Stimulated activated CD4-positive, alpha-beta T cell treated with anti-CD3 and anti-CD28 coated beads, Interleukin-15, amount 100 ng/mL, for 48 hours (primary cell): Measurements from ENCODE around the gene SETBP1.

Experiments used
- DNase-seq, 2 donors: peaks; one replicate each; pipeline ENCODE4 v3.0.0-alpha.2; 2020; ENCODE audit warnings: low read depth in 2 of 2

The SETBP1 gene

DNA sequence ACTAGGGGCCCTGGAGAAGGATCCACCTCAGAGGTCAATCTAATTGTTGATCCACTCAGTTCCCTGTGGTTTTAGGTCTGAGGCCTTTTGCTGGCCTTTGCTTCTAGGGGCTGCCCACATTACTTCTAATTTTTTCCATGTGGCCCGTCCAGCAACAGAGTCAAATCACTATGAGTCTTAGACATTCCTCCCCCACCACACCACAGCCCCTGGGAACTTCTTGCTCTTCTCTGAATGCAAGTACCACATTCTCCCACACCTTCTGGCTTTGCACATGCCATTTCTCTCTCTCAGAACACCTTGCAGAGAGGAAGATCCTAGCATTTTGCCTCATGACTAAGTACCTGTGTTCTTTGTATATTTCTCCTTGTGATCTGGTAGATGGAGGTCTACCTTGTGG, 286.9 kb downstream of the SETBP1 start:
- no peak for DNase-seq

DNA sequence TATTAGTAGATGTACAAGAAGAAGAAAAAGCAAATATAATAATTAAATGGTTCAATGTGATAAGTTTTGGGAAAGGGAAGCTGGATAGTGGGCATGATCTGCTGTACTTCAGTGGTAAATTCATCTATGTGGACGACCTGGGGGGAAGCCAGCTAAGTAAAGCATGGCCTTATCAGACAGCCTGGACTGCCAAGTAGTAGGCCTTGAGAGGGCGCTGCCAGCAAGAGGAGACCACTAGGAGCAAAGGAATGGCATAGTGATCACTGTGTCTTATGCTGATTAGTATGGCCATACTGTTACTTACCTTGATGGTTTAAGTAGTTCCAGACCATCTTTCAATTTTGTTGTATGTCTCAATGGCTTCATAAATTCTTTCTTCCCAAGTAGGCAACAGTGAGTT, 287.6 kb downstream of the SETBP1 start:
- no peak for DNase-seq

DNA sequence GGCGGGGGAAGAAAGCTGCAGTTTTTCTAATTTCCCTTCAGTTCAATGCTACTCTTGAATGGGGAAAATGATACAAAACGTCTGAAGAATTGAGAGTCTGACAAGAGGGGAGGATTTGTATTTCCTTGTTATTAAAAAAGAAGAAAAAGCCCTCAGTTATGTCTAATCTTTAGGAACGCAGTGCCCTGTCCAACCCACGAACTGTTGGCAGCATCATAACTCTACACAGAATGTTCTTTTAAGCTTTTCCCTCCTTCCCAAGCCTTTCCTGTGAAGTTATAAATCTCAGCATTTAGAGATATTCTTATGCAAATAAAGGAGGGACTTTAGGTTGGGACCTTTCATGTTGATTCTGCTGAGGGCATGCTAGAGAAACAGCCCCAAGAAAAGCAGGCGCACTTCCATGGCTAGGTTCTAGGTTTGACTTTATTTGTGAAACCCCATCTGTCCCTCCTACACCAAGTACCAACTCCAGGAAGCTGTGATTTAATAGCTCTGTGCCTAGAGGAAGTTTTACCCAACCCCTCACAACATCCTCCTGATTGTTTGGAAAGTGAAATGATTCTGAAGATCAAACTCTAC, 288.6 kb downstream of the SETBP1 start:
- no peak for DNase-seq

DNA sequence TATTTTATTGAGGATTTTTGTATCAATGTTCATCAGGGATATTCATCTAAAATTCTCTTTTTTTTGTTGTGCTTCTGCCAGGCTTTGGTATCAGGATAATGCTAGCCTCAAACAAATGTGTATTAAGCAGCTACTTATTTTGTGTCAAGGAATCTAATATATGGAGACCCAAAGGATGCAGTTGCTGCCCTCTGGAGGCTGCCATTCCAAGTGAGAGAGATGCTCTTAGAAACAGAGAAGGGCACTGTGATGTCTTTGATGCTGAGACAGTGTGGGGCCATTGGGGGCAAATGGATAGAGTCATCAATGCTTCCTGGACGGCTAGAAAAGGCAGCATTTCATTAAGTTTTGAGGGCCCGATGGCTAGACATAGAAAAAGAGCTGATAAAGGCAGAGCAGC, 292.6 kb downstream of the SETBP1 start:
- peak in 1 of 2 donors; percentile 1 for DNase-seq

DNA sequence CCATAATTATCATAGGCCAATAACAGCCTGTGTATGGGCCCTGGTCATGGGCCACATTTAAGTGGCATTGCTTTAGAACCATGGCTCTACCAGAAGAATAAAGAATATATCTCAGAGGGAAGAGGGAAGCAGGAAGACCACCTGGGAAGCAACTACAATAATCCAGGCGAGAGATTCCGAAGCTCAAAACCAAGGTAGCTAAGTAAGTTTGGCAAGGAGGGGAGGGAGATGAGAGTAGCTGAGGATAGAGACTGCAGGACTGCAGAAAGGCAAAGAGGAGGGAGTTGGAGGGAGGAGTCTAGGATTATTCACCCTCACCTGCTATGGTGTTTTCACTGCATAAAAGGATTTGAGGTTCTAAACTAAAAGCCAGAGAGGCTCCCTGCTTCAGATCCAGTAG, 293.5 kb downstream of the SETBP1 start:
- DNase-seq, result no peak

DNA sequence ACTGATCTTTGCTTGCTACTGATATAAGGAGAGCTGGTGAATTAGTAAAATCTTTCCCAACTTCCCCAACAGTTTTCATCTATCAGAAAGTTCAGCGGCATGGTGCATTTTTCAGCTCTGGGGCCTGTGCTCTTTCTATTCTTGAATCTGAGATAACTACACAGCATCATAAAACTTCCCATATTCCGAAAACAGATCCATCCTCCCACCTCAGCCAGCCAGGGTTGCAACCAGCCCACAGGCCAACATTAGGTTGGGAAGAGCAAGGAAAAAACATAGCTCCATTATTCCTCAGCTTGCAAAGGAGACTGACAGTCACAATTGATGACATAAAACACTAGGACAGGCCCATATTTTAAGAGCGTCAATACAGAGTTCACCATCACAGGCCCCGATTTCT, 297.2 kb downstream of the SETBP1 start:
- no peak for DNase-seq

DNA sequence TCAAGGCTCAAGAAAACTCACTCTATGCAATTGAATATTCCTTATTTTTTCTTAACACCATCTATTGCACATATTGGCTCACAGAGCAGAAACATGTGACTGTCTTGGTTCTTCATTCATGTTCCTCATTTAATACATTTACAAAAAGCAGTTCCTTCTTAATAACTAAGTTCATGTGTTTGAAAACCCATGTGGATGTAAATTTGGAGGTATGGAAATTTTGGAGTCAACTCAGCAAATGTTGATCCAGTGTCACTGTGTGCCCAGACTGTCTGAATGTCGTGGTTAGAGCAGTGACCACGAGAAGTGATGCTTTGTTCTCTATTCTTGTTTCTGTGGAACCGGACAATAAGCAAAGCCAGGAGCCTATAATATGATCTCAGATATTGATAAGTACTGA, 299.1 kb downstream of the SETBP1 start:
- DNase-seq, result no peak

DNA sequence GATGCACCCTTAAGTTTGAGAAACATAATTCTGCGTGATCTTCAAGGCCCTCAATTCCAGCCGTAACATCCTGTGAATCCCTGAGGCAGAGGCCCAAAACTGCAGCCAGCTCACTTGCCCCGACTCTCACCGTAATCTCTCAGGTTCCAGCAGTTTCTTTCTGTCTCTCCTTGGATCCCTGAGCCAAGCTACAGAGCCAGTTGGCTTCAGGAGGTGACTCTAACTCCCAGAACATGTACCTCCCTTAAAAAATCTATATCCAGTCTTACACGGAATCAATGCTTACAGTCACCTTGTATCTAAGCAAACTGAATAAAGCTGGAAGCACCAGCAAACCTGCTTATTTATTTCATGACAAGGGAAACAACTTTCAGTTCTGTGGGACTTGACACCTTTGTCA, 300.4 kb downstream of the SETBP1 start:
- no peak for DNase-seq

DNA sequence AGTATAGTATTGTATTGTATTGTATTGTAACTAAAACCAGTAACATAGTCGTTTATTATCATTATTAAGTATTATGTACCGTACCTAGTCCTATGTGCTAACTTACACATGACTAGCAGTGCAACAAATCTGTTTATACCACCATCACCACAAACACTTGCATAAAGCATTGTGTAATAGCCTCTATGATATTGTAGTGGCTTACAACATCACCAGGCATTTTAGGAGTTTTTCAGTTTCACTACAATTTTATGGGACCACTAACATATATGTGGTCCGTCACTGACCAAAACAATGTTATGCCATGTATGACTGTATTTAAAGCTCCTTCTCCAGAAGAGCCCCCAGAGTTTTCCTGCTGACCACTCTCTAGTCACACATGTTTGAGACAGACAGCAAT, 306.2 kb downstream of the SETBP1 start:
- DNase-seq, result no peak

DNA sequence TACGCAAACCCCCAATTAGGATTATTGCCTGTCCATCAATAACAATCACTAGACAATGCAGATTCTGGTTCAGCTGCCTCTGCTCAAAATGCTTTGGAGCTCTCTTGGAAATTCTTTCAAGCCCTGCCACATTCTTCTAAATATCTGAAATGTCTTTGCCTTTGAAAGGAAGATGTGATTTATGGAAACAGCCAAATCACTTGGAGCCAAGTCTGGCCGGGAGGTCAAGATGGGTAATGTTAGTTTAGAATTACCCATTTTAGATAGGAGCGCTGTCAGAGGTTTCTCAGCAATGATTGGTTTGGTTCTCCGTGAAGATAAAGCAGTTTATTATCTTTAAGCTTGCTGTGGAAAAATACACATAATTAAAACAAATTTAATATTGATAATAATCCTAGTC, 306.7 kb downstream of the SETBP1 start:
- no peak for DNase-seq

DNA sequence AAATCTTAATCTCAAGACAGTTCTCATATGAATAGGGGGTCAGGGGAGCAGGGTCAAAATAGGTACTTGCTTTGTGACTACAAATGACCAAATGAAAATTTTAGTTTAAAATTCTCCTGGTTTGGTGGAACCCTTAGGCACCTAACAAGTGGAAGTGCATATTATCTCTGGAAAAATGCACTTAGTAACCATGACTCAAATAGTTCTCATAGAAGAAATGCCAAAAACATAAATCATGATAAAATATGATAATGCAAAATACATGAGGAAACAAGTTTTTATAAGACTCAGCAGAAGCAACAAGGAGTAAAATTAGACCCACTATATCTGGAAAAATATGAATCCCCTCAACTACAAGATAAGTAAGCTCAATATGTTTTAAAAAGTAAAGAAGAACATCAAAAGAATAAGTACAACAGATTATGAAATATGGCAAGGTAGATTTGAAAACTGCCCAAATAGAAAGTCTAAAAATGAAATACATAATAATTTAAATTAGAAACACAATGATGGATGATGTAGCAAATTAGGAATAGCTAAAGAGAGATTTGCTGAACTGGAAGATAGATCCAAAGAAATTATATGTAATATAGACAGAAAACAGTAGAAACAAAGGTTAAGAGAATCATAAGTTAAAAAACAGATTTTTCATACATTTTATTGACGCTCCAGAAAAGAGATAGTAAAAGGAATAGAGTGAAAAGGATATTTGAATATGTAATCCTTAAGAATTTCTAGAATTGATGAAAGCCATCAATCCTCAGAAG, 308.3 kb downstream of the SETBP1 start:
- DNase-seq, result no peak

DNA sequence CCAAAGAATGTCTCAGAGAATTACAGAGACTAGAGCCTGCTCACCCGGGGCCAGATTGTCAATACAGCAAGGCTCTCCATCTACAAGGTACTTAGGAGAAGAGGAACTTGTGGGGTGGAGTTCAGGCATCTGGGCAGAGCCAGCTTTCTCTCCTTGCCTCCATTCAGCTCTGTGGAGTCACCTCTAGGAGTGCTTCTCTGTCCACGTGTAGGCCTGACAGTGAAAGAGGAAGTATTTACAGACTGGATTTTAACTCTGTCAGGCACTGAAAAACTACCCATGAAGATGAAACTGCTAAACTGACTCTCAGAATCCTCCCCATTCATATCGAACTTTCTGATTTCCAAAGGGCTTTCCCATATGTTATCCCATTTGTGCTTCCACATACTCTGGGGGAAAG, 315.6 kb downstream of the SETBP1 start:
- DNase-seq, result no peak

DNA sequence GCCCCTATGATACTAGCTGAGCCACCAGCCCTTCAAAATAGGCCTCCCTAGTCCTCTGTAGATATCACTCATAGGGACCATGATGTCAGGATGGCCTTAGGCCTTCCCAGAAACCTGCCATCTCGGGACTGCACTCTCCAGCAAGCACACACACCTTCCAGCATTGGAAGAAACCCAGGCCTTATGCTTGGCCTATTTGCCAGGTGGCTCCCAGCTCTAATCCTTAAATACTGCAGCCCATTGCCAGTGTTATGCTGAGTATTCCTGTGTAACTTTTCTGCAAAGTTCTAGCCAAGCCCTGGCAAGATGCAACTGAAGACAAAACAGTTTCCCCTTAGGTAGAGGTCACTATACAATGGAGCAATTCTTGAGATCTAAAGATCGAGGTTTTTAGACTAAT, 316.5 kb downstream of the SETBP1 start:
- DNase-seq, result no peak

DNA sequence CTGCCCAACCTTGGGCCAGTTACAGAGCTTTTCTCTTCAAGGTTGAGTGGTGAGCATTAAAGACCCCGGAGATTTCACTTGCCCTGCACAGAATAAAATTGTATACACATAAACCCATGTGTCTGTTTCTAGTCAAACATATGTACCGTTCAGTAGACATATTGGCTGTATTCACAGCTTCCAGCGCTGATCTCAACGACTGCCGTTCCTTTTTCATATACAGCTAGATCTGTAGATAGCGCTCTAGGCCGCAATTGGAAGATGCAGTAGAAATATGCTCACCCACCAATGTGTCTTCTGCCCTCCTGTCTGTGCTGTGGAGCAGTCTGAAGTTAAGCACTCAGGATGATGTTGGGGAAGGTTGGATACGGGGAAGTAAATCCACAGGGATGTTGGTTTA, 317.7 kb downstream of the SETBP1 start:
- DNase-seq, result no peak

DNA sequence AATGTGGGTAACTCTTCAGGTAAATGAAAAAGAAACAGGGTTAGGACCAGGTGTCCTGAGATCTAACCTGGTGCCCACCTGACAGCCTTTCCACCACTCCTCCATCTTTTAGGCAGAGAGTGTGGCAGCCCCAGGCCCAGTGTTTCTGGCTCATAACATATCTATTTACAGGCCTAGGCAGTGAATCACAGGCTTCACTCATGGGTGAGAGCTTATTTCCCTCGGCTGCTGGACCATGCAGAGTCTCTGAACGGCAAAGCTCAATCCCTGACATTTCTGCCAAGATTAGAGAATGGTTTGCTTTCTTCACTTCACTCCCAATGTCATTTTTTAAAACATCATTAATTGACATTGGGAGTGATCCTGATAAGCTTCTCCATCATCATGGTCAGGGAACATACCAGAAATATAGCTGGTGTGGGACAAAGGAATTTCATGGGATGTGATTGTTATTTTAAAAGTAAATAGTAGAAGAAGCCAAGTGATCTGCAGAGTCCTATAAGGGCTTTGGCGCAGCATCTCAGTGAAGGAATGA, 323.9 kb downstream of the SETBP1 start:
- DNase-seq, result no peak

DNA sequence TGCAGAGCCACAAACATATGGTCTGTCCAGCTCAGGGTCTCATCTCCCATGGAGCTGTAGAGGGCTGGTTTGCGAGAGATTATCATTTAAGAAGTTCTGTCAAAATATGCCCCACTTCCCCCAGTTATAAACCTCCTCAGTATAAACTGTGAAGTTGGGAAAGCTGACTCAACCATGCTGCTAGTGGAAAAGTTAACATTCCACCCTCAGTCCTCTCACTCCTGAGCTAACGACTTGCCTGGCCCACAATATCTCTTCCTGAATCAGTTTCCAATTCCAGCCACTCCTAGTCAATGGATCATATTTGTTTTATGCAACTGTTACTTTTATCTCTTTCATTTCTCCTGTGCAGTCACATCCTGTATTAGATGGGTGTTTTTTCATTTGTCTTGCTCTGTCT, 326.2 kb downstream of the SETBP1 start:
- no peak for DNase-seq

DNA sequence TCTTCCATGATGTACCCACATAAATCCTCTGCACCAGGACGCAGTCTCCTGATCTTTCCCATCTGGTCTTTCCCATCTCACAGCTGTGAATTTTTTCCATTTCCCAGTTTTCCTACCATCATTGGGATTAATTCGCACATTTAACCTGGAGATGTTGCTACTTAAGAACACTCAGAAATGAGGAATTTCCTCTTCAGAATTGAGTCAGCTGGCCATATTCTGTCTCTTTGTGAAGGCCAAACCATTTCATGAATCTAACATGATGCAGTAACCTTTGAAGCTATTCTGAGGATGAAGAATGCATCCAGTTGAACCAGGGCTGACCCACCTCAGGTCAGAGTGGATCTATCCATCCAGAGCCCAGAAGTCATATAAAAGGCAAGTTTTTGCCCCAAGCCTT, 326.8 kb downstream of the SETBP1 start:
- DNase-seq, result no peak

DNA sequence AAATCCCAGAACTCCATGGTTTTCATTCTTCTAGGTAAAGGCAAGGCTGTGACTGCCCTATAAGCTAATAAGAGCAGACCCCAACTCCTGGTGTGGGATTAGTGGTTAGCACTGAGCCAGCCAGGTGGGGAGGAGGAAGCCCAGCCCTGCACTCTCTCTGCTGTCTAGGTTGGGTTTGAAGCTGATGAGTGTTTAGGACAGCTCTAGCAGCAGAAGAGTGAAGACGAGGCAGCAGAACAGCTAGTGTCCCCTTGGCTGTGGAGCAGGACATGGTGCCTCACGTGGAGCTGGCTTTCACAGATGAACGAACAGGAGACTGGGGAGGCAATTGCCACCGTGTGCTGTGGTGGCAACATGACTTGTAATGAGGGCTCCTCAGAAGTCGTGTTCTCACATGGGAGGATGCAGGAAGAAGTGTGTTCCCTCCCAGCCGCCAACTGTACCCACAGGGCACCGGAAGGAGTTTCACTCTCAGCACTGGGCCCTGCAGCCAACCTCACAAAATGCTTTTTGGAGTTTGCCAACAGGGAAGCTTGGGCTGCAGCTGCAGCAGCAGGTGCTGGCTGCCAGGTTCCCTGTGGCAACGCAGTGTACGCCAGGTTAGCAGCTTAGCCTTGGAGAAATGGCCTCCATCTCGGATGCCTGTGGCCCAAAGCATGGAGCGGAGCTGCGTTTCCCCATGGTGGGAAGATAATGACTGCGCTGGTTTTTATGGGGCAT, 328.2 kb downstream of the SETBP1 start:
- DNase-seq, result no peak

DNA sequence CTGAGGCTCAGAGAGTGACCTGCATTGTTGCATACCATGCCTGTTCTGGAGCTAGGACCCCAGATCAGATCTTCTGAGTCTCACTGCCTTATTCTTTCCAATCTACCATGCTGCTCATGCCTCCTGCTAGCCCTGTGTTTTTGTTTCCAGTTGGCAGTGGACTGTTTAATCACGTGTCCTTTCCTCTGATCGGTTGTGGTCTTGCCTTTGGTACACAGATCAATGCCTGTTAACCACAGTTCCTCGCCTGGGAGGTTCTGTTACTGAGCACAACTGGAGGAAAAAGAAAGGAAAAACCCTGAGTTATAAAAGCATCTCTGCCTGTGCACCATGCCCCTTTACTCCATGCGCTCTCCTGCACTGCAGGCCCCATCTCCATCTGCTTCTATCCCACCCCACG, 329.1 kb downstream of the SETBP1 start:
- no peak for DNase-seq

DNA sequence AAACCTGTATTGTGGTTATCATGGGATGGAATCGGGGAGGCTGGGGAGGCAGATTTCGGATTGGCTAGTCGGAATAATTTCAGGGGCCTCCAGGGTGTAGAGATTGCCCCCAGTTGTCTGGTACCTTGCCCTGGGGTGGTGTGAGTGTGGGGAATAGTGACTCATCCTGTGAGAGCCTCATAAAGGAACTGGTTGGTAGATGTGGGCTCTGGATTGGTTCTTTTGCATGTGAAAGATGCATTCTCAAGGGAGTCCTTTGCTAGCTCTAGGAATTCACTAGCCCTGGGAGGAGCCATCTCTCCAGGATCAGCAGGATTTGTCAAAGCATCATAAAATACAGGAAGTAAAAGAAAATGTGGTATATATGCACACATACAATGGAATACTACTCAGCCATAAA, 331.6 kb downstream of the SETBP1 start:
- DNase-seq, result no peak

DNA sequence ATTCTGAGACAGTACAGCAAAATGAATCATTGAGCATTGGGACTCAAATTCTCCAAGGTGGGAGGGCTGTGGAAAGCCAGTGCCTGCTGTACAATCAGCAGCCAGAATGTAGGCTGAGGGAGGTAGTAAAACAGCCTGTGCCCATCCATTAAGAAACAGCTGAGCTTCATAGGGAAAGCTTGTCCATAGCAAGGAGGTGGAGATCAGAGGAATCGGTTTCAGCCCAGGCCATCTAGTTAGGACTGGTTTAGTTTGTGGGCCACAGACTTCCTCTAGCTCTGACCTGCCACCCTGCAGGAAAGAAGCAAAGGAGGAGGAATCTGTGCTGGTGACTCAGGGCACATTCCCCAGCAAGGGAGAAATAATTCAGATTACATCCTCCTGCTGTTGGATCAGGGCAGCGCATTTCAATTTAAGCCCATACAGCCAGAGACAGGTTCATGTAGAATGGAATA, 333.4 kb downstream of the SETBP1 start:
- no peak for DNase-seq

DNA sequence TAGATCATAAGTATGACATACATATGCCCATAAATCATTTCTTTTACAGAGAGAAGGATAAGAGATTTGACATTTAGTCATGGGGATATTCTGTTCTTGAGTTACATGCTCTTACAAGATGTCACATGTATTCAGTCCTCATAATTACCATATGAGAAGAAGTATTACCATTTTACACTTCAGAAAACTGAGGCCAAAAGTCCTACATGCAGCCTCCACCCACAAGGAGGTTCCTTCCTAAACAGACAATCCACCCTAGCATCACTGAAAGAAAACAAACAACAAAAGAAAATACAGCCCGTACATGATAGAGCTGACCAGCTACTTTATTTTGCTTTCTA, 335.1 kb downstream of the SETBP1 start:
- no peak for DNase-seq

DNA sequence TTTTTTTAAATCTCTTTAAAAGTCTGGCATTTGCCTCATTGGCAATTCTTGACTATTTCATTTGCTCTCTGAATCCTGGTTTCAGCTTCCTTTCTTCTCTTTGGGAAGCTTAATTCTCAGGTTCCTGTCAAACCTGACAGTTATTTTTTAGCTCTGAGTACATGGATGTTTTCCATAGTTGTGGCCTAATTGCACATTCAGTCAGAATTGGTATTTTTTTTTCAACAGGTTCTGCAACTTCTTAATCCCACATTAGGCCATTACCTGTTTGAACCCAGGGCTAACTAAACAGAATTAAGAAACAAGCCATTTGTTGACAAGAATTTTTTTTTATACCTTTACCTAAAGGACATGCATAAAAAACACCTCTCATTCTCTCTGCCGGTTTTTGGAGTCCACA, 338.8 kb downstream of the SETBP1 start:
- no peak for DNase-seq
